ENCODE data around the gene MBNL1.

The MBNL1 gene

DNA sequence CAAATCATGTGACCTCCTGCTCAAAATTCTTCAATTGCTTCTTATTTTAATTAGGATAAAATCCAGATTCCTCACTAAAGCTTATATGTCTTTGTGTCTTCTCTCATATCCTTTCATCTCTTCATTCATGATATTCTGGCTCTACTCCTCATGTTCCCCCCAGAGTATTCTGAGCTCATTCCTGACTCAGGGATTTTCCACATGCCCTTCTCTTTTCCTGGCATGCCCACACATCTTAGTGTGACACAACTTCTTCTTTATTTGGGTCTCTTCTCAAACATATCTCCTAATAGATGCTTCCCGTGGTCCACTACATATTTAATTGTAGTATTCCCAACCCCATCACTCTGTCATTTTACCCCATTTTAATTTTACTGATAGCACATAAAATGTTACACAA is 15.2 kb upstream of the MBNL1 start:
- no peak for DNase-seq

DNA sequence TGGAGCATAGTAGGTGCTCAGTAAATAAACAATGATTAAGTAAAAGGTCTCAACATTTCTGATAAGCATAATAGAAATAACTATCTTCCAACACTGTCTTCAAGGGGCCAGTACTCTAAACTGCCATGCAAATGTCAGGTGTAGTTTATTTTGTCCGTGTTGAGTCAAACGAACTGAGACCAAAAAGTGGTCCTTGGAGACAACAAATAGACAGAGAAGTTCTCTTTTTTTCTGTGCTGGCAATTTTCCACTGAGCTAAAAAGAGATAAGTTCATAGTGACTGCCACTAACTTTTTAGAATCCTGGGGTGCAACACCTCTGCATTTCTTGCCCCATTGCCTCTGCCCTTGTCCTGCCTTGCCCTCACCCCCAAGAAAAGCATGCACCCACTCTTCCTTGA is 14.7 kb upstream of the MBNL1 start:
- DNase-seq, result no peak

DNA sequence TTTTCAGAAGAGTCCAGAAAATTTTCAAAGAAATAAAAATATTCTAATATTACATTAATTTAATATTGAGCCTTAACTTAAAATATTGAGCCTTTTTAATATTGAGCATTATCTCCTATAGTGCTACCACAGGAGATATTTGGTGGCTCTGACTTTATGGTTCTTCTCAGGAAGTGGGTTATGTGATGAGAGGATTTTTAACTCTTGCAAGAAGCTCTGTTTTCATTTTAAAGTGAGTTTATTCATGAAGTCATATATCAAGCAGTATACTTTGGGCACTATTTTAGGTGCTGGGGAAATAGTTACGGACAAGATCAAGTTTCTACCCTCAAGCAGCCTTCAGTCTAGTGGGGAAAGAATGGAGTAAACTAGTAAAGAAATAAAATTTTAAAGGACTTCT is 13.4 kb upstream of the MBNL1 start:
- no peak for DNase-seq

DNA sequence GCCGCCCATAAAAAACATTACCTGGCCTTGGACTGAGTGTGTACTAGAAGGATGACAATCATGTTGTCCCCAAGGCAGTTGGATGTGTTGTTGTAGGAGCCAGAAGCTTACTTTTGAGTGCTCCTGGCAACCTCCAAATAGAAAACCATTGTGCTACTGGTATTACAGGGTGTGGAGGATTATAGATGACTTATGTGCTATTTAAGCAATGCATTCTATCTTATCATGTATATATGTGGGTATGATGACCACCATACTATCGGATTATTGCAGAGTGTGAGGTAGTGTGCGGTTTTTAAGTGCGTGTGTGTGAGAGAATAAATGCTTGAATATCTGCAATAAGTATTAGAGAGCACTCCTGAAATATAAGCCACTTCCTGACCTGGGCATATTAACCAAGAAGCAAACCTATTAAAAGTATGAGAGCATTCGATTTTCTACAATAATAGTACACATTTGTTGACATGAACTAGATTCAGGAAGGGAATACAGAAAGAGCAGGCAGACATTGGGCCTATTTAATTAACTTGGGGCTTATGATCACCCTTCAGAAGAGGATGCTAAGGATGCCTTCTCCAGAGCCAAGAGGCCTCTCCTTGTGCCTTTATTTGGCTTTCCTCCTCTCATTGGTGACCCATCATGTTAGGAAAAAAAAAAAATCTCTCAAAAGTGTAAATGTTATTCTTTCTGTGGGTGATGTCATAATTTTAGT is 11.7 kb upstream of the MBNL1 start:
- DNase-seq, result no peak

DNA sequence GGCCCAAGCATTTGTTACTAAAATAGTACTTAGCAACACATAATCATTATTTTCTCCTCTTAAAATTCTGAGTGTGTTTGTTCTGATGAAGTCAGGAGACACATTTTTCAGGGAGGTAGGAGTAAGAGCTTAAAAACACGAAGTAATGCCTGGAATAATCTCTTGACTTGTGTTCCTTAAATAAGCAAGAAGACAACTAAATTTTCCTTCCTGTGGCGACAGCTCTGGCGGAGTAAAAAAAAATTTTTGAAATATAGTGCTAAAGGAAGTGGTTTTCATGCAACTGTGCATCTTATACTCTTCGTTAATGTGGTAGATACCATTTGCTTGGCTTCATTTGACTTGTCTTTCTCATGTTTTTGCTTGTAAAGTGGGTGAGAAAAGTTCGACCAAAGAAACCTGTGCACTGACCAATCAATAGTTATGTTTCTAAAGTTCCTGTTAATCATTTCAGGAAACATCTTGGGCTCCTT is 11.1 kb upstream of the MBNL1 start:
- no peak for DNase-seq

DNA sequence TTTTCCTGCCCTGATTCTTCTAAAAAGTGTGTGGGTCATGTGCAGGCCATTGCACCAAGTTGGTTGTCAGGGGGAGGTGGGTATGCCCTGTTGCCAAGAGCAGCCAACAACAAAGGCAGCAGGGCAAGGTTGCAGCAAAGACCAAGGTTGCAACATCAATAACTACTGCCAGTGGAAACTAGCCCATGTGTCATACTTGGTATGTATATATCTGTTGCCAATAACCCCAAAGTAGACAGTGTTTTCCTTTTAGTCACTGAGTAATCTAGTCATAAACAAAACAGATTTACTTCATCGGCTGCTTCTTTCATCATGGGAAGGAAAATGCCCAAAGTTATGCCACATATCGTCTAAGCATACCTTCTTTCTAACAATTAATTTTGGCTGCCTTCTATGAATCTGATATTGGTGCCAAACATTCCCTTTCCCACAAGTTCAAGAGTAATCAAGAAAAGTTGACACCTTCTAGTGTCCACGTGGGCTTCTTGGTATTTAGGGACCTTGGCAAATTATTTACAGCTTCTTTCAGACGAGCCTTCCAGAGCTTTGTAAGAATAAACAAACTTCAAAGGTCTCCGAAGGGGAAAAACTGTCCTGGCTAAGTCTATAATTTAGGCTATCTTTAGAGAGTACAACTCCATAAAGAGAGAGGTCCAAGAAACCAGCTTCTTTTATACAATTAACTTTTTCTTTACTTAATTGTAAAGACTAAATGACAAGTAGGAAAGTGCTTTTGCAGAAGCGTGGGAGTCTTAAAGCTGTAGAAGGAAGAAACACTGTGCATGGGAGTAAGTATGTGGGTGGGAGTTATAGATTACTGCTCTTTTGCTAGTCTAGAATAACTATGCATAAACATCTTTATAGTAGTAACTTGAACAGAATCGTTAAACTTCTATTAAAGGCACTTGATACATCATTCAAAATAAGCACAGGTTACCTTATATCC is 10.0 kb upstream of the MBNL1 start:
- DNase-seq, result no peak

DNA sequence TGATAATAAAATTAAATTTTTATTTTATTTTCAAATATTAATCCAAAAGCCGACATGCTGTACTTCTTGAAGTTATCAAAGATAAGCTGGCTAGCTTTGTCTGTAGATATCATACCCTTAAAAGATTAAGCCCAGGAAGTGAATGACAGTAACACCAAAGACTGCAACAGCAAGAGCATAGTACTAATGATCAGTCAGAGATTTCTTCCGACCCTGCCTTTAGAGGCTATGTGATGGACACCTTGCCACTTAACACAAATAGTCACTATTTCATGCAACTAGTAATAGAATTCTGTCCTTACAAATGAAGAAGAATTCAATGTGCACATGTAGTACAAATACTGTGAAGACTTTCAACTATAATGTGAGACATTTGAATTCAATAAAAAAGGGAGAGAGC is 9.3 kb upstream of the MBNL1 start:
- no peak for DNase-seq

DNA sequence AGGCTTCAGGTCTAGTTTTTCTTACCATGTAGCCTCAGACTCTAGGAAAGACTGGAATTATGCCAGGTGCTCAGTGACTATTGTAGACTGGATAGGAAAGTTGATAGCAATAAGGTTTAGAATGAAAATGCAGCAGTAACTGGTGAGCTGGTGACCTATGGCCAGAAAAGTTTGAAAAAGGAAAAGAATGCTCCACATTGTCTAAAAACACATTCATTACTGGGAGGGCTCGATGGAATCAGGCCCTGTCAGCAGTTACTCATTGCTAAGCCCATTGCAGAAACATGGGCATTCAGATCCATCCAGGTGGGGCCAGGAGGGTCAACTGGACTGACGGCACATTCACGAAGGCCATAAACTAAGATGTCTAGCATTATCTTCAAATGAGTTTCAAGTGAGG is 8.7 kb upstream of the MBNL1 start:
- no peak for DNase-seq

DNA sequence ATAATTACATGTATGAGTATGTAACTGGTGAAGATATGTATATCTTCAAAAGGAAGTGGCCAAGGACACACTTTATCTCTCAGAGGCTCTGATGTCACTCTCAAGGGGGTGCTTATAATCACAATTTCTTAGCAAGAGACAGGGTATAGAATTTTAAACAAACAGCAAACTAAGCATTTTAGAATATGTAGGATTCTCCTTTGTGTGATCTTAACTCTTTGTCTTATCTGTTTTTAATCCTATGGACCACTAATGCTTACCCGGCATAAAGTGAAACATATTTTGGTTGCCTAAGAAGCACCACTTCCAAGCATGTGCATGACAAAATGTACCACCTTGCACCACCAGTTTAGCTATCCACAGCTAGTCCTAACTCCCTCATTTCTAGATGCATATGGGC is 8.2 kb upstream of the MBNL1 start:
- DNase-seq, result no peak

DNA sequence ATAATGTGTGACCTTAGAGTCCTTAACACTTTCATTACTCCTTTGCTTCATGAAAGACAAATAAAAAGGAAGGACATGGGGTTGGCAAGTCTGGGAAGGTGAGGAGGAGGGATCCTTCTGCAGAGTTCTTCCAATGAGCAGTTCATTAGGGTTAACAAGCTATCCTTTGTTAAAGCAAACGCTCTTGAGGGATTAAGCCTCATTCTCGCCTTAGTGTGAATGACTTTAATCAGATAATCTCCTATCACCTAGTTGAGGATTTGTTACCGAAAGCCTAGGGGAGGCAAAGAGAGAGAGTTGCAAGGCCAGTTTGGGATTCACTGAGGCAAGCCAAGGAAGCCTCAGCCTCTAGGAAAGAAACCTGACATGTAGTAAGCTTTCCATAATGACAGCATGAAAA is 7.4 kb upstream of the MBNL1 start:
- DNase-seq, result no peak

DNA sequence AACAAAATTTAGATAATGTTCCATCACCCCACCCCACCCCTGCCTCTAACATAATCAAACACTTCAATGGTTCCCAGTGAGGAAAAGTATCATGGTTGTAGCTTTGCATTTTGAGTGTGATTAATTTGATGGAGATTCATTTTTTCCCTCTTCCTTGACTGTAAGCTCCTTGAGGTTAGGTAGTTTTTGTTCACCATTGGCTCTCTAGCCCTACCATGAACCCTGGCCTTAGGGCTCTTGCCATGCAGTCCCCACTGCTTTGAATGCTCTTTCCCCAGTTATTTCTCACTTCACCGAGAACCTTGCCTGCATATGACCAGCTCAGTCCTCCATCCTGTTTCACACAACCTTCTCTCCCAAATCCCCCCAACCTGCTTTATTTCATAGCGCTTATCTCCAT is 5.0 kb upstream of the MBNL1 start:
- no peak for DNase-seq

DNA sequence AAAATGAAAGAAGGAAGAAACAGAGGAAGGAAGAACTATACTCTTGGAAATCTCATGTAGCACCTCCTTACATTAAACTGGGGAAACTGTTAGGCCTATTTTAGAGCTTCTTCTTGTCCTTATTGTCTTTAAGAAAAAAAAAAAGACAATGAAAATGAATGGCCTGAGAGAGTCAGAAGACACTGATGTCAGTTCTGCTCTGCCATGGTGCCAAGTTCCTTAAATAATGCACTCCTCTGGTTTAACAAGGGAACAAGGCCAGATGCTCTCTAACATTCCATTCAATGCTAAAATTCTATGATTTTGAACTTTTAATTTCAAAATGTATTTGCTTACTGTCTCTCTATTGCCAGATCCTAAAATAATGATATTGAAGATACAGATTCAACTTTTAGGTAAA is 4.4 kb upstream of the MBNL1 start:
- no peak for DNase-seq

DNA sequence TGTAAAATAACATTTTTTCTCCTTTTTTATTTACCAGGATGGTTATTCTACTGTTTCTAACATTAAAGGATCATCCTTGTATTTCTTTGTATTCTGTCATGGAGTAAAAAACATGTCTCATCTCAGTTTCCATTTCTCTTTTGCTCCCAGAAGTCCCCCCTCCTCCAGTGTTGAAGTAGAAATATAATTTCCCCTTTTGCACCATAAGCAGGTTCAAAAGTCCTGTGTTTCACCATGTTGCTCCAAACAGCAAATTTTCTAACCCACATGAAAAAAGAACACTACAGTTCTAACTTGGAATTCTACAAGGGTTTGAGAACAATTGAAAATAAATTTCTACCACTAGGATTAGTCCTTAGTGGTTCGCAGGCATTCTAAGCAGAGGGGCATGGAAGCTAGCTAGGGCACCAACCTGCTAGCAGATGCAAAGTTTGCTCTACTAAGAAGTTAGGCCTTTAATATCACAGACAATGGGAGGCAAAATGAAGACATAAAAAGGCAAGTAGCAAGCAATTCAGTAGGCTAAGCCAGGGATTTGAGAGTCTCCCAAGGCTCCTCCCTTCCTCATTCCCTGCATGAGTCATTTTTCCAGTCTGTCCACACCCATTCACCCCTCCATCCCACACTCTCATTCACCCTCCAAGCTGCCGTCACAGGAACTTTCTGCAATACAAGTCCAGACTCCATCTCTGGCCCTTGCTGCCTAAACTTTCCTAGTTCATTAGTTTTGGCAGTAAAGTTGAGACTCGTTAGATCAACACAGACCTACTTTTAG is 2.3 kb upstream of the MBNL1 start:
- DNase-seq, result no peak

DNA sequence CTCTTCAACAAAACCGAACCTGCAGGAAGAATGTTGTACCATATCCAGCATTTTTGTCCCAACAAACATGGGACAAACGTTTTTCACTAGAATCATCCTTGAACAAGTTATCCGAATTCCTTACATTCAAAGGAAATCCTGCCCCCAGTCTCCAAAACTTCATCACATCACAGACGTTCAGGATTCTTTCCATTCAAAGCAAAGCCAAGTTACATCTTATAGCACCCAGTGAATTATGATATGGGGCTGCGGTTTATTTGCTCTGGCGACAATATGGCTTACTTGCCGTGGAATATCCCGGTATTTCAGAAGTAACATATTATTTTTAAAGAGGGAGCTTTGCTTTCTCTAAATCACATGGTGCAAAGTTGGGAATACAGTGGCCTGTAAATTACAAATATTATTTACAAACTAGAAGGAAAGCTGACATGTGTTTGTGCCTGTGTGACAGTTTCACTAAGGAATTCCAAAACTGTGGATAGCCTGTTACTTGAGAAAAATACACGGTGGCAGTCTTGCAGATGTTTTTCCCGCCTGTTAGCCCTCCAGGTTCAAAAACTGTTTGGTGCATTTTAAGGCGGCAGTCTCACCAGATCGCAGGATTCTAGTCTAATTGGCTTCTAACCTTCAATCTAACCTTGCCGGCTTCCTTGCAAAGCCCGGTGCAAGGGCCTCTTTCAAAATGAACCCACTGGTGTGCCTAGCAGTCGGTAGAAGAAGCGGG is 736 bp upstream of the MBNL1 start:
- no peak for DNase-seq

DNA sequence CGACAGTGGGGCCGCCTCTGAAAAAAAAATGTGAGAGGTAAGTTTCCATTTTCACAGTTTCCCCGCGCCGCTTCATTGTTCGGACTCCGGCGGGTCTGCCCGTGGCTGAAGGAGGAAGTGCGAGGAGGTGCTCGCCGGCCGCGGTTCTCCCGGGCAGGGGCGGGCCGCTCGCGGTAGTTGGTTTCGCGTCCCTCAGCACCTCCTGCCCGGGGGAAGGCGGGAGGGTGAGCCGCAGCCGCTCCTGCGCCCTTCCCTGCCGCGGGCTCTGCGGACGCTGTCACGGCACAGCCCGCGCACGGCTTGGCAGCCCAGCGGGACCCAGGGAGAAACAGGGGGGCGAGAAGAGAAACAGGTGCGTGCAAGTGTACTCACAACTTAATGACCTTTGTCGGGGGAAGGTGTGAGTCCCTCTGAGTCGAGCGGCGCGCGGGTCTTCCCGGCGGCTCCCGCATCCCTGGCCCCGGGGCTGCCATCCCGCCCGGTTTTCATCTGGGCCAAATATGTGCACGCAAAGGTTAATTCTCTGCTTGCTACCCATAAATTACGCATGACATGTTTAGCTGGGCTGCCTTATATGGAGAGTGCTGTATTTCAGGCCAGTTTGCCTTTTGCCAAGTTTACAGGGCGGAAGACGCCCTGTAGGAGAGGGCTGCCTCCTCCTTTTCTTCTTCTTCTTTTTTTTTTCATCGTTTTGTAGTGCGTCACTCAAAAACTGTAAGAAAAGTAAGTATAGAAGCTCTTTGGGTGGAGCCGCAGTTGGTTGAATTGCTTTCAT is 514 bp downstream of the MBNL1 start:
- DNase-seq, result peak; percentile 91

DNA sequence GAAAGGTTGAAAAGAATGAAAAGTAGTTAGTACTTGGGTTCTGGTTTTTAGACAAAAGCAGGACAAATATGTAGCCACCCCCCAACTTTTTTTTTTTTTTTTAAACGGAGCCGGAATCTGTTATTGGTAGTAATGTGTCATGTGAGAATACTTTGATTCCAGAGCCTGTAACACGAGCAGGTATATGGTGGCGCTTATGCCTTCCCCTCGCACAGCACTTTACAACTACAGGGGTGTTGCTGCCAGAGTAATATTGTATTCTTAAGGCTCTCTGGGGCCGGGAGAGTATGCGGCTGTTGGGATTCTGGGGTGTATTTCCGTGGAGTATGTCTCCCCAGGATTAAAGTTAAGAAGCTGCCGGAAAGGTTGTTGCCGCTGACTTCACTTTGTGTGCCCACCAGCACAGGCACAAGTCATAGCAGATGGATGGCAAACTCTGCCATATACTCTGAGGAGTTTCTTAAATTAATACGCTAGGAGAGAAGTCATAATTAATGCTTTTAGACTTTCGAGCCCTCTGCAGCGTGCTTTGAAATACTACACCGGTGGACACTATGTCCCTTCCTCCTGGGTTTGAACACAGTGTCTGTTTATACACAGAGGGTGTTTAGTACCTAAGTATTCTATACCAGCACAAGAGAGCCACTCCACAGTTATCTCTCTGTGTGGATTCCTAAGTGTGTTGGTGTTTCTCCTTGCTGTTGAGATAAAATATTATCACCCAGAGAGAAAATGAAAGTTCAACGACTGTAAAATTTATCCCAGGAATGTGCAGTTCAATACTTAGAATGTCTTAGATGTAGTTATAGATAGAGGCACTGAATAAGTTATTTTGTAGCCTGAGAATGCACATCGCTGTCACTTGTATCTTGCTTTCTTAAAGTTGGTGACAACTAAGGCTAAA is 1.4 kb downstream of the MBNL1 start:
- peak; percentile 76 for DNase-seq

DNA sequence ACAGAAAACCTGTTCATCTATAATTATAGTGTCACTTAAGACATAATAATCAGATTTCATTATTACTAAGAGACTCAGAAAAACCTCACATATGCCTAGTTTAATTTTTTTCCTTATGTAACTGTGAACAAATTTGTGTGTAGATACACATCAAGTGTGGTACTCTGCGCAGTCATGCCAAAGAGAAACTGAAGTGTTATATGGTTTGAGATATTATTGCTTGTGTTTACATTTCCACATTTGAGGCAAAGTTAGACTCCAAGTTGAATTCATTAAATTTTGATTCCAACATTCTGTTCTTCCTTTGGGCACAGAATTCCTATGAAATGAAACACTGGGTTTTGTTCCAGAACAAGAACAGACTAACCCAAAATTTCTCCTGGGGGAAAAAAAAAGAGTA is 2.2 kb downstream of the MBNL1 start:
- no peak for DNase-seq

DNA sequence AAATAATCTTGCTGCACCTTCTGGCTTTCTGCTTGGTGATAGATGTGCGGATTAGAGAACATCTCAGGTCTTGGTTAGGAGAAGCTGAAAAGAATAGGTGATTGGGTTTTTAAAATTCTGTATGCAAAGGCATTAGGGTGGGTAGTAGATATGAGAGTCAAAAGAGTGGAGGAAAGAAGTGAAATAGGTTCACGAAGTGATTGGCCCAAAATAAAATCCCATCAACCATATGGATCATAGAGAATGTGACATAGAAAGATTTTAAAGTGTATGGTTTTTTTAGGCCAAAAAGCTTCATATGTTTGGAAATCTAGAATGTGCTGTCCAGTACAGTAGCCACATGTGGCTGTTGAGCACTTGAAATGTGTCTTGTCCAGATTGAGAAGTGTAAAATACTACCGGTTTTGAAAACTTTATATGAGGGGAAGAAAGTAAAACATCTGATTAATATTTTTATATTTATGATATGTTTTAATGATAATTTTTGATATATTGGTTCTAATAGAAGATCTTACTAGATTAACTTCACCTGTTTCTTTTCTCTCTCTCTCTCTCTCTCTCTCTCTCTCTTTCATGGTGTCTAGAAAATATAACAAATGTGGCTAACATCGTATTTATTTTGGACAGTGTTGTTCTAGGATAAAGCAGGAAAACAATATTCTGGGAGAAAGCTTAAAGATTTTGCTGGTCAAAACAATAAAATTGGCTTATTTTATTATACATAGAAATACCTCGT is 2.9 kb downstream of the MBNL1 start:
- DNase-seq, result no peak

DNA sequence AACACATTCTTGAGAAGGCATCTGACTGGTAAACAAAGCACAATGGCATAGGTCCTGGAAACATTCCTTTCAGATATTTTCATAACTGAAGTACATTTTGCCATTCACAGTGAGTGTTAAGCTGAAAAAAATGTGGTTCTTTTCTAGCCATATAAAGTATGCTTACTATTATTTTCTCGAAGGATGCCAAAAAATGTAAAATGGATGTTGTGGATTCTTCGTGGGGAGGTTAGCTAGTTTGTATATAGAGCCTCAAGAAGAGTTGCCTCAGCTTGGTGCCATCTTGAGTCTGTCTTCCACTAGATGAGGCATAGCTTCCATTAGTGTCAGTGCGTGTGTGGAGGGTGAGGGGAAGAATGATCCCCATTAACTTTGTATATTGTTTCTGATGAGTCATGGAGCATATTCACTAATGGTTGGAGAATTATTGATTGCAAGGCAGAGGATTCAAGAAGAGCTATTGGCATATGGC is 4.1 kb downstream of the MBNL1 start:
- DNase-seq, result no peak

DNA sequence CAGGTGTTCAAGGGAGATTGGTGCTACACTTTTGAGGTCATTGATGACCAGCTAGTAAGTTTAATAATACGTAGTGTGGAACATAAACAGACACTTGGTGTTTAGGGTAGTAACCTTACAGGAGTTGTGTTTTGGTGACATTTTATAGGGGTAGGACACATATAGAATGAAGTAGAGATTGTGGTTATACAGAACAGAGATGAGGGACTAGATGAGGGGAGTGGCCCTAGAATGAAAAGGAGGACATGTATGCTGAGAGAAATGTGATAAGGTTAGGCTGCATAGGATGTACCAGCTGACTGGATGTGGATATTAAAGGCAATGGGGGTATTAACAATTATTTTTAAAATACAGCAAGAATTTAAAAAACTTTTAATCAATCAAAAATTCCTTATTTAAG is 8.0 kb downstream of the MBNL1 start:
- no peak for DNase-seq

Measured in activated CD8-positive, alpha-beta memory T cell treated with anti-CD3 and anti-CD28 coated beads for 24 hours (primary cell).